ENCODE results near the gene MAPK1.

The MAPK1 gene

GRCh38 chr22:21865041-21865440 lies 2.4 kb downstream of the MAPK1 start (continued):
- TF ChIP-seq ZNF639 (tag by site-specific recombination; IDR thresholded peaks at IDR 0.05), result no peak
- TF ChIP-seq, protein P1, sequence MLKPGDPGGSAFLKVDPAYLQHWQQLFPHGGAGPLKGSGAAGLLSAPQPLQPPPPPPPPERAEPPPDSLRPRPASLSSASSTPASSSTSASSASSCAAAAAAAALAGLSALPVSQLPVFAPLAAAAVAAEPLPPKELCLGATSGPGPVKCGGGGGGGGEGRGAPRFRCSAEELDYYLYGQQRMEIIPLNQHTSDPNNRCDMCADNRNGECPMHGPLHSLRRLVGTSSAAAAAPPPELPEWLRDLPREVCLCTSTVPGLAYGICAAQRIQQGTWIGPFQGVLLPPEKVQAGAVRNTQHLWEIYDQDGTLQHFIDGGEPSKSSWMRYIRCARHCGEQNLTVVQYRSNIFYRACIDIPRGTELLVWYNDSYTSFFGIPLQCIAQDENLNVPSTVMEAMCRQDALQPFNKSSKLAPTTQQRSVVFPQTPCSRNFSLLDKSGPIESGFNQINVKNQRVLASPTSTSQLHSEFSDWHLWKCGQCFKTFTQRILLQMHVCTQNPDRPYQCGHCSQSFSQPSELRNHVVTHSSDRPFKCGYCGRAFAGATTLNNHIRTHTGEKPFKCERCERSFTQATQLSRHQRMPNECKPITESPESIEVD (tag by site-specific recombination; IDR thresholded peaks at IDR 0.05), result peak; percentile 93
- TF ChIP-seq ZNF488 (tag by site-specific recombination; IDR thresholded peaks at IDR 0.05), result no peak
- peak; percentile 50; the same call in 1 of the 2 replicates for TF ChIP-seq SCRT2 (tag by site-specific recombination; IDR thresholded peaks at IDR 0.05)
- TF ChIP-seq ZSCAN5A (tag by site-specific recombination; IDR thresholded peaks at IDR 0.05), result no peak
- TF ChIP-seq, protein P2, sequence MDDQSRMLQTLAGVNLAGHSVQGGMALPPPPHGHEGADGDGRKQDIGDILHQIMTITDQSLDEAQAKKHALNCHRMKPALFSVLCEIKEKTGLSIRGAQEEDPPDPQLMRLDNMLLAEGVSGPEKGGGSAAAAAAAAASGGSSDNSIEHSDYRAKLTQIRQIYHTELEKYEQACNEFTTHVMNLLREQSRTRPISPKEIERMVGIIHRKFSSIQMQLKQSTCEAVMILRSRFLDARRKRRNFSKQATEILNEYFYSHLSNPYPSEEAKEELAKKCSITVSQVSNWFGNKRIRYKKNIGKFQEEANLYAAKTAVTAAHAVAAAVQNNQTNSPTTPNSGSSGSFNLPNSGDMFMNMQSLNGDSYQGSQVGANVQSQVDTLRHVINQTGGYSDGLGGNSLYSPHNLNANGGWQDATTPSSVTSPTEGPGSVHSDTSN (CRISPR knock-in tag; IDR thresholded peaks at IDR 0.05), result no peak
- TF ChIP-seq ZNF280D (tag by site-specific recombination; IDR thresholded peaks at IDR 0.05), result no peak
- peak; percentile 49; the same call in 1 of the 2 replicates for TF ChIP-seq ZEB2 (tag by site-specific recombination; IDR thresholded peaks at IDR 0.05)
- TF ChIP-seq ZNF610 (tag by site-specific recombination; IDR thresholded peaks at IDR 0.05; ENCODE audit: borderline replicate concordance), result no peak
- no peak for TF ChIP-seq ZNF23 (tag by site-specific recombination; IDR thresholded peaks at IDR 0.05; ENCODE audit: borderline replicate concordance)
- TF ChIP-seq OVOL3 (tag by site-specific recombination; IDR thresholded peaks at IDR 0.05), result no peak
- 0 out of 2 replicates have a peak, but pooled peaks have one; percentile 17 for TF ChIP-seq ZSCAN16 (tag by site-specific recombination; IDR thresholded peaks at IDR 0.05)
- no peak for TF ChIP-seq MYNN (tag by site-specific recombination; IDR thresholded peaks at IDR 0.05; ENCODE audit: borderline replicate concordance)
- no peak for TF ChIP-seq ZNF843 (tag by site-specific recombination; IDR thresholded peaks at IDR 0.05)
- no peak for TF ChIP-seq ZNF585B (tag by site-specific recombination; IDR thresholded peaks at IDR 0.05)
- TF ChIP-seq BCL11A (tag by site-specific recombination; IDR thresholded peaks at IDR 0.05; ENCODE audit: low read depth), result no peak
- peak; percentile 87; the same call in 1 of the 2 replicates for TF ChIP-seq MZF1 (tag by site-specific recombination; IDR thresholded peaks at IDR 0.05; ENCODE audit: borderline replicate concordance)
- peak; percentile 79 for TF ChIP-seq ZXDB (tag by site-specific recombination; IDR thresholded peaks at IDR 0.05)
- no peak for TF ChIP-seq ZNF292 (tag by site-specific recombination; IDR thresholded peaks at IDR 0.05; ENCODE audit: borderline replicate concordance, low read depth)
- peak; percentile 42; the same call in 1 of the 2 replicates for TF ChIP-seq IKZF3 (tag by site-specific recombination; IDR thresholded peaks at IDR 0.05)
- TF ChIP-seq GLI4 (tag by site-specific recombination; IDR thresholded peaks at IDR 0.05), result no peak
- TF ChIP-seq ZNF704 (tag by site-specific recombination; IDR thresholded peaks at IDR 0.05), result no peak

All from HEK293 (cell line).